IPS-20b (cell line): ENCODE data around the gene EPS15.
A peak's percentile ranks its signal among the peaks of the same experiment; 100 is the strongest.

Experiments
- H3K27ac ChIP-seq: one replicate; pipeline ENCODE4 v1.5.1; 2013; ENCODE audit warnings: low read length
- H3K27me3 ChIP-seq: 2 replicates; pipeline ENCODE4 v1.6.1; 2013; ENCODE audit warnings: mild to moderate bottlenecking, low read length, inconsistent platforms; ENCODE audit not compliant: insufficient read depth
- H3K36me3 ChIP-seq: 2 replicates; pipeline ENCODE4 v1.6.1; 2013; ENCODE audit warnings: low read depth, mild to moderate bottlenecking, inconsistent platforms, low read length, moderate library complexity; ENCODE audit not compliant: insufficient read depth
- H3K4me1 ChIP-seq: 2 replicates; pipeline ENCODE4 v1.6.1; 2013; ENCODE audit warnings: mild to moderate bottlenecking, control low read depth, inconsistent platforms, low read length, moderate library complexity; ENCODE audit not compliant: insufficient read depth
- H3K4me3 ChIP-seq: 2 replicates; pipeline ENCODE4 v1.5.1; 2013; ENCODE audit warnings: mild to moderate bottlenecking, low read length, inconsistent platforms
- H3K9ac ChIP-seq: 2 replicates; pipeline ENCODE4 v1.6.1; 2013; ENCODE audit warnings: low read depth, mild to moderate bottlenecking, inconsistent platforms, low read length, moderate library complexity
- H3K9me3 ChIP-seq: 2 replicates; pipeline ENCODE4 v1.6.1; 2013; ENCODE audit warnings: mild to moderate bottlenecking, low read depth, low read length, inconsistent platforms; ENCODE audit not compliant: insufficient read depth

Gene EPS15

GRCh38 chr1:51349862-51350261 lies 169.2 kb downstream of the EPS15 start:
- Histone ChIP-seq H3K27me3 (peaks cover 15% of the 10 kb centered on the region), H3K9me3 (no peaks in the 10 kb centered on the region), H3K9ac (no peak overlapping the region), H3K36me3 (peaks cover 2% of the 10 kb centered on the region; the same call in 1 of the 2 replicates), H3K27ac (no peak overlapping the region), H3K4me1 (no peaks in the 10 kb centered on the region), H3K4me3 (no peak overlapping the region)

- no peaks in the 10 kb centered on the region for H3K36me3 ChIP-seq
- no peak overlapping the region for H3K27ac ChIP-seq
- peaks cover 32% of the 10 kb centered on the region for H3K27me3 ChIP-seq
- H3K9me3 ChIP-seq: no peaks in the 10 kb centered on the region
- no peak overlapping the region for H3K9ac ChIP-seq
- H3K4me3 ChIP-seq: no peak overlapping the region
- H3K4me1 ChIP-seq: no peaks in the 10 kb centered on the region
These were observed 170.9 kb downstream of the EPS15 start for GRCh38 chr1:51348147-51348527.

- H3K4me1 ChIP-seq: no peaks in the 10 kb centered on the region
- H3K9me3 ChIP-seq: no peaks in the 10 kb centered on the region
- H3K27ac ChIP-seq: no peak overlapping the region
- peaks cover 38% of the 10 kb centered on the region for H3K27me3 ChIP-seq
- no peak overlapping the region for H3K9ac ChIP-seq
- H3K36me3 ChIP-seq: no peaks in the 10 kb centered on the region
- H3K4me3 ChIP-seq: no peak overlapping the region
These were observed 171.5 kb downstream of the EPS15 start for GRCh38 chr1:51347398-51348146.

GRCh38 chr1:51346086-51346942 lies 172.8 kb downstream of the EPS15 start:
- no peaks in the 10 kb centered on the region for H3K36me3 ChIP-seq
- no peak overlapping the region for H3K9ac ChIP-seq
- no peaks in the 10 kb centered on the region for H3K9me3 ChIP-seq
- H3K4me3 ChIP-seq: no peak overlapping the region
- peaks cover 43% of the 10 kb centered on the region for H3K27me3 ChIP-seq
- no peaks in the 10 kb centered on the region for H3K4me1 ChIP-seq
- H3K27ac ChIP-seq: no peak overlapping the region

GRCh38 chr1:51345300-51345687 lies 173.8 kb downstream of the EPS15 start:
- no peaks in the 10 kb centered on the region for H3K9me3 ChIP-seq
- H3K27ac ChIP-seq: no peak overlapping the region
- H3K9ac ChIP-seq: no peak overlapping the region
- H3K4me1 ChIP-seq: no peaks in the 10 kb centered on the region
- peaks cover 43% of the 10 kb centered on the region for H3K27me3 ChIP-seq
- H3K36me3 ChIP-seq: no peaks in the 10 kb centered on the region
- peak overlapping the region; percentile 65; the same call in 1 of the 2 replicates for H3K4me3 ChIP-seq

GRCh38 chr1:51344602-51345299 lies 174.3 kb downstream of the EPS15 start:
- H3K9me3 ChIP-seq: no peaks in the 10 kb centered on the region
- H3K27ac ChIP-seq: no peak overlapping the region
- no peaks in the 10 kb centered on the region for H3K36me3 ChIP-seq
- H3K4me1 ChIP-seq: no peaks in the 10 kb centered on the region
- peaks cover 43% of the 10 kb centered on the region for H3K27me3 ChIP-seq
- H3K4me3 ChIP-seq: peak overlapping the region; percentile 65
- H3K9ac ChIP-seq: peak overlapping the region; percentile 52; the same call in 1 of the 2 replicates

GRCh38 chr1:51344276-51344601 lies 174.8 kb downstream of the EPS15 start:
- H3K27ac ChIP-seq: no peak overlapping the region
- peaks cover 43% of the 10 kb centered on the region for H3K27me3 ChIP-seq
- H3K4me1 ChIP-seq: no peaks in the 10 kb centered on the region
- H3K9ac ChIP-seq: peak overlapping the region; percentile 52; the same call in 1 of the 2 replicates
- H3K9me3 ChIP-seq: no peaks in the 10 kb centered on the region
- no peaks in the 10 kb centered on the region for H3K36me3 ChIP-seq
- H3K4me3 ChIP-seq: peak overlapping the region; percentile 65

- Histone ChIP-seq H3K27me3 (peaks cover 43% of the 10 kb centered on the region), H3K9me3 (no peaks in the 10 kb centered on the region), H3K9ac (no peak overlapping the region), H3K4me1 (no peaks in the 10 kb centered on the region), H3K36me3 (no peaks in the 10 kb centered on the region), H3K27ac (no peak overlapping the region), H3K4me3 (no peak overlapping the region)
These were observed 175.4 kb downstream of the EPS15 start for GRCh38 chr1:51343624-51344023.

GRCh38 chr1:51342591-51343206 lies 176.4 kb downstream of the EPS15 start:
- Histone ChIP-seq H3K4me1 (no peaks in the 10 kb centered on the region), H3K36me3 (no peaks in the 10 kb centered on the region), H3K9me3 (no peaks in the 10 kb centered on the region), H3K4me3 (no peak overlapping the region), H3K9ac (no peak overlapping the region), H3K27ac (no peak overlapping the region), H3K27me3 (peaks cover 43% of the 10 kb centered on the region)

- H3K36me3 ChIP-seq: no peaks in the 10 kb centered on the region
- no peak overlapping the region for H3K9ac ChIP-seq
- H3K27ac ChIP-seq: no peak overlapping the region
- H3K4me1 ChIP-seq: no peaks in the 10 kb centered on the region
- H3K27me3 ChIP-seq: peaks cover 43% of the 10 kb centered on the region
- H3K9me3 ChIP-seq: no peaks in the 10 kb centered on the region
- H3K4me3 ChIP-seq: no peak overlapping the region
These were observed 177.1 kb downstream of the EPS15 start for GRCh38 chr1:51341876-51342496.

- Histone ChIP-seq H3K9me3 (no peaks in the 10 kb centered on the region), H3K27me3 (peaks cover 32% of the 10 kb centered on the region), H3K9ac (no peak overlapping the region), H3K4me1 (no peaks in the 10 kb centered on the region), H3K27ac (no peak overlapping the region), H3K36me3 (no peaks in the 10 kb centered on the region), H3K4me3 (no peak overlapping the region)
These were observed 178.7 kb downstream of the EPS15 start for GRCh38 chr1:51340380-51340779.
